AG08395 (cell line): ENCODE measurements around the gene TMEM158.

ENCODE experiments used
- DNase-seq: peaks from one replicate; pipeline ENCODE4 v3.0.0; 2012; ENCODE audit warnings: mixed read lengths, low spot score

Gene TMEM158

GRCh38 chr3:45199837-45200648, 26.0 kb downstream of the TMEM158 start:
- peak; percentile 87 for DNase-seq

- DNase-seq: no peak
Observed at GRCh38 chr3:45198264-45199260, 27.5 kb downstream of the TMEM158 start.

GRCh38 chr3:45194791-45195190, 31.3 kb downstream of the TMEM158 start:
- no peak for DNase-seq

- DNase-seq: no peak
Observed at GRCh38 chr3:45191924-45192417, 34.1 kb downstream of the TMEM158 start.

GRCh38 chr3:45191424-45191823, 34.7 kb downstream of the TMEM158 start:
- DNase-seq: no peak

- no peak for DNase-seq
Observed at GRCh38 chr3:45188719-45189659, 37.1 kb downstream of the TMEM158 start.

- no peak for DNase-seq
Observed at GRCh38 chr3:45187694-45188141, 38.4 kb downstream of the TMEM158 start.

GRCh38 chr3:45186871-45187270, 39.2 kb downstream of the TMEM158 start:
- DNase-seq: no peak

- no peak for DNase-seq
Observed at GRCh38 chr3:45185461-45185860, 40.6 kb downstream of the TMEM158 start.

GRCh38 chr3:45185052-45185451, 41.0 kb downstream of the TMEM158 start:
- DNase-seq: no peak

- DNase-seq: no peak
Observed at GRCh38 chr3:45183872-45184262, 42.2 kb downstream of the TMEM158 start.

- DNase-seq: peak; percentile 61
Observed at GRCh38 chr3:45182915-45183871, 42.9 kb downstream of the TMEM158 start.

GRCh38 chr3:45181496-45181895, 44.6 kb downstream of the TMEM158 start:
- no peak for DNase-seq

- DNase-seq: no peak
Observed at GRCh38 chr3:45180899-45181298, 45.2 kb downstream of the TMEM158 start.

- peak; percentile 78 for DNase-seq
Observed at GRCh38 chr3:45180051-45180450, 46.0 kb downstream of the TMEM158 start.

GRCh38 chr3:45179163-45179562, 46.9 kb downstream of the TMEM158 start:
- no peak for DNase-seq

- DNase-seq: peak; percentile 35
Observed at GRCh38 chr3:45178183-45179023, 47.7 kb downstream of the TMEM158 start.

GRCh38 chr3:45176912-45177311, 49.2 kb downstream of the TMEM158 start:
- DNase-seq: no peak
